ENCODE results near the gene TTC32.

TTC32 gene

DNA sequence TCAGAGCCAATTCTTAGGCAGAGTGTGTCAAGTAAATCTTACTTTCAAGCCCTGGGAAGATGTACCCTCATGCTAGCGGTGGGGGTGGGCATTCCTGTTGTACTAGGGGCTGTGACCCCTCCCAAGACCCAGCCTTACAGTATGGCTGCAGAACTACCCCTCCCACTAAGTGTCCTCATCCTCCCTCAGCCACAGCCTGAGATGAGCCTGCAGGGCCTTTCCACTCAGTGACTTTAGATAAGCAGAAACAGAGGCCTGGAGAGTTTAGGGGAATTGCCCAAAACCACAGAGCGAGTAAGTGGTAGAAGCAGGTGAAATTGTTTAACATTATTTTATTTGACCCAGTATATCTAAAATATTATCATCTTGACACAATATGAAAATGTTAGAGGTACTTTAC lies 36.6 kb downstream of the TTC32 start:
- TF ChIP-seq, protein P1, sequence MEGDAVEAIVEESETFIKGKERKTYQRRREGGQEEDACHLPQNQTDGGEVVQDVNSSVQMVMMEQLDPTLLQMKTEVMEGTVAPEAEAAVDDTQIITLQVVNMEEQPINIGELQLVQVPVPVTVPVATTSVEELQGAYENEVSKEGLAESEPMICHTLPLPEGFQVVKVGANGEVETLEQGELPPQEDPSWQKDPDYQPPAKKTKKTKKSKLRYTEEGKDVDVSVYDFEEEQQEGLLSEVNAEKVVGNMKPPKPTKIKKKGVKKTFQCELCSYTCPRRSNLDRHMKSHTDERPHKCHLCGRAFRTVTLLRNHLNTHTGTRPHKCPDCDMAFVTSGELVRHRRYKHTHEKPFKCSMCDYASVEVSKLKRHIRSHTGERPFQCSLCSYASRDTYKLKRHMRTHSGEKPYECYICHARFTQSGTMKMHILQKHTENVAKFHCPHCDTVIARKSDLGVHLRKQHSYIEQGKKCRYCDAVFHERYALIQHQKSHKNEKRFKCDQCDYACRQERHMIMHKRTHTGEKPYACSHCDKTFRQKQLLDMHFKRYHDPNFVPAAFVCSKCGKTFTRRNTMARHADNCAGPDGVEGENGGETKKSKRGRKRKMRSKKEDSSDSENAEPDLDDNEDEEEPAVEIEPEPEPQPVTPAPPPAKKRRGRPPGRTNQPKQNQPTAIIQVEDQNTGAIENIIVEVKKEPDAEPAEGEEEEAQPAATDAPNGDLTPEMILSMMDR (IDR thresholded peaks at IDR 0.05): no peak
- no peak for DNase-seq (ENCODE audit: low spot score)
- Histone ChIP-seq H3K4me3 (no peak overlapping the region), H3K27ac (no peak overlapping the region)

DNA sequence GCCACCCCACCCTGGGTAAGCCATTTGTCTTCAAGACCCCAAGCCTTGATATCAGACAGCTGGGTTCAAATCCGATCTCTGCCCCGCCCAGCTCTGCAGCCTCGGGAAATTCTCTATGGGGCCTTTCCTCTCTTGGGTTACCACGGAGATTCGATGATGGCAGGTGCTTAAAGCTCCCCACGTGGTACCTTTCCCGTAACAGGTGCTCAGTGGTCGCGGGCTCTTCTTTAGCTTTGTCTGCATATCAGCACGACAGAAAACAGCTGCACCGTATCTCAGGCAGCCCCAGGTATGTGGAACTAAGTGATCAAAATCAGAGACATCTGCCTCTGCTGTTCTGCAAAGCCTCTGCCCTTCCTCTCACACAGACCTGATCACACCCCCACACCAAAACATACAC lies 37.4 kb downstream of the TTC32 start:
- DNase-seq (ENCODE audit: low spot score): no peak
- Histone ChIP-seq H3K27ac (no peak overlapping the region), H3K4me3 (no peak overlapping the region)
- TF ChIP-seq, protein P1 (IDR thresholded peaks at IDR 0.05): no peak

DNA sequence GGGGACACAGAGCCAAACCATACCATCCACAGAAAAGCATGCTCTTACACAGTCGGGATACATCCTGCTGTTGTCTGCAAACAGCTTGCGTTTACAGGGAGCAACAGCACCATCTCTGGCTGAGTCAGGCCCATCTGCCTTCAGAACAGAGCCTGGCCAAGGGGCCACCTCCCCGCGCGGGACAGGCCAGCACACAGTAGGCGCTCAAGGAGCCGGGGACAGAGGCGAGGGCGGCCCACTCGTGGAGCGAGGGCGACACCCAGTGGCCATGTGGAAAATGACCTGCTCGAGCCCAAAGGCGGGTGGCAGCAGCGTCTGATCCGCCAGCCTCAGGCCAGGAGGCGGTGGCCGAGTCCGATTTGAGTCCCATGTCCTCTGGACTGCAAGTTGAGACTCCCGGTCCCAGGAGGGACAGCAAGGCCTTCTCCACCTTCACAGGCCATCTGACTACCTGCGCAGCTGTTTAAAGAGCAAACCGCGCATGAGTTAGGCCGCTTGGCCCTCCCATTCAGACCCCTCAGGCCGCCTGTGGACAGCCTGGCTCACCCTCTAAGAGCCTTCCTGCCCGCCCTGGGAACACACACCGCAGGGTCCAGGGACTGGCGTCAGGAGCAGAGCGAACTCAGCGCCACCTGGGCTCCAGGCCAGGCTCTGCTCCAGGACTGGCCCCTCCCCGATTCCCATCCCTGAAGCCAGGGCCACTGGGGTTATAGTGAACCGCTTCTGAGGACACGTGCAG lies 38.3 kb downstream of the TTC32 start:
- peak overlapping the region; percentile 79 to 86 for H3K27ac ChIP-seq
- peak overlapping the region; percentile 43 for H3K4me3 ChIP-seq
- TF ChIP-seq, protein P1 (IDR thresholded peaks at IDR 0.05): peak; percentile 97
- DNase-seq (ENCODE audit: low spot score): peak; percentile 86

DNA sequence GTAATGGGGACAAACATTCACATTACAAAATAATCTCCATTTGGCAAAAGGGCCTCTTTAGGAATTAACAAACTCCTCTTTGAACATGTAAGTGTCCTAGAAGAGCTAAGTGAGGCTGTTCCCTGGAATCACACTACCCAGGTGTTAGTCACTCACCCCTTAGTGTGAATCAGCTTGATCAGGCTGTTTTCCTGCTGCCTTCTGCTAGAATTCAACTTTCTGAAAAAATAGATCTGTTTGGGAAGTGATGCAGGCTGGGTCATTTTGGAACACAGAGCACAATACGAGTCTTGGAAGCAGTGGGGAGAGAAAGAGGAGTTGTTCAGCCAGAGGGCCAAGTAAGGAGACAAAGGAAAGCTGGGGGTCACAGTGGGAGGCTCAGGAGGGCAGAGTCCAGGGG lies 40.0 kb downstream of the TTC32 start:
- no peak for DNase-seq (ENCODE audit: low spot score)
- no peak overlapping the region for H3K4me3 ChIP-seq
- peak overlapping the region; percentile 79 to 86 for H3K27ac ChIP-seq
- TF ChIP-seq, protein P1 (IDR thresholded peaks at IDR 0.05): no peak

DNA sequence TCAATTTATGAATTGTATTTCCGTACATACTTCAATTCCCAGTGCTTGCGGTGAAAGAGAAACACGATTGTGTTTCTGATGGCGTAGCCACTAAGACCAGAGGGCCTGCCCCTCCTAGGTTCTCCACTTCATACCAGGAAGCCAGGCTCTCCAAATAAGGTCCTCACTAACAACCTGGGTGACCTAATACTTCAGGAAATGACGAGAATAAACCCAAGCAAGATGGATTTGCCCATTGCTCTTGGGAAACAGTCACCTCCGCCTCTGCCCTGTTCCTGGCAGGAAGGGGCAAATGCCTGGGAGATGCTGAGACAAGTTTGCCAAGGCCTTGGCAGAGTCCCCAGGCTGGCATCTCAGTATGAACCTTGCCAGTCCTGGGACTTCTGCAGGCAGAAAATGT lies 41.8 kb downstream of the TTC32 start:
- peak; percentile 90 for DNase-seq (ENCODE audit: low spot score)
- TF ChIP-seq, protein P1 (IDR thresholded peaks at IDR 0.05): no peak
- H3K4me3 ChIP-seq: no peak overlapping the region
- peak overlapping the region; percentile 79 to 86 for H3K27ac ChIP-seq

DNA sequence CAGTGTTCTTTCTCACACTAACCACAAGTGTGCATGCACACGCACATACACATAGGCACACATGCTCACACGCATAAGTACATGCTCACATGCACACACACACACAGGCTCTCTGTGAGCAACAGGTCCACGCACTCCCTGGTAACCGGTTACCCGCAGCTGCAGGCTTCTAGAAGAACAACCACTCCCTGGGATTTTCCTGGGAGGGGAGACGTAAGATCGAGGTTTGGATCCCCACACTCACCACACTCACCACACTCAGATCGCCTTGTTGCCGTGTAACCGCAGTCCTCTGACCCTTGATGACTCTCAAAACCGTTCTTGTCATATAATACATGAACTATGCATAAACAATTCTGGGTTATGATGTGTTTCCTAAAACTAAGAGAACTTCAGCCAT lies 42.2 kb downstream of the TTC32 start:
- TF ChIP-seq, protein P1 (IDR thresholded peaks at IDR 0.05): no peak
- H3K4me3 ChIP-seq: no peak overlapping the region
- DNase-seq (ENCODE audit: low spot score): no peak
- H3K27ac ChIP-seq: peak overlapping the region; percentile 79 to 86

DNA sequence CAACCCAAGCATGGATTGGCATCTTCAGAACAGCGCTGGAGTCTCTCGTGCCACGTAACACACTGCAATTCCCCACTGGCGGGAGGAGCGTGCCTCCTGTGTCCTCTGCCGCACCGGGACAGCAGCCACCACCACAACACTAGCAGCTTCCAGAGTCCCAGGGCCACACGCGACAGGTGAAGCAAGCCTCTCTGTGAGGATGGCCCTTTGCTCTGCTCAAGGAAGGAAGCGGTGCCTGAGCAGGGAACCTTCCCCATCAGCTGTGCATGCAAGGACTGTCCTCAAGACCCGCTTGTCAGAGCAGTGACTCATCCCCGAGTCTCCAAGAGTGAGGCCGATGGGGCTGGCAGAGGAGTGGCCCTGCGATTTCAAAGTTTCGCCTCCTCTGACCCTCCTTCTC lies 44.0 kb downstream of the TTC32 start:
- Histone ChIP-seq H3K27ac (peak overlapping the region; percentile 79 to 86), H3K4me3 (no peak overlapping the region)
- DNase-seq (ENCODE audit: low spot score): no peak
- TF ChIP-seq, protein P1 (IDR thresholded peaks at IDR 0.05): no peak
